Activated naive CD4-positive, alpha-beta T cell treated with anti-CD3 and anti-CD28 coated beads for 36 hours (primary cell): ENCODE data around the gene PPP1R9B. TPM values are rescaled to one million over a fixed set of nuclear protein-coding genes. Genes with fewer than 3 reads are reported as not detected.

Source experiments
- total RNA-seq, 2 experiments: library from RNA; stranded (reverse); gene quantifications; one replicate each; pipeline ENCODE4 v1.2.3, GENCODE V29; 2021

Gene PPP1R9B
- total RNA-seq, 2 experiments from 2014 or later = 67.7 TPM

Other genes starting within 250 kb of the PPP1R9B start
- under 1 TPM; 0.67 to 0.81 TPM for gene DLX4, start 181.5 kb downstream of the PPP1R9B start, total RNA-seq
- gene DLX3, start 155.5 kb downstream of the PPP1R9B start, total RNA-seq = not detected
- 10 to 100 TPM; 17.9 to 19.3 TPM for gene ITGA3, start 94.6 kb downstream of the PPP1R9B start, total RNA-seq
- 10 to 100 TPM; 10.5 to 11.1 TPM for gene PDK2, start 55.3 kb downstream of the PPP1R9B start, total RNA-seq
- gene SAMD14, start 20.5 kb downstream of the PPP1R9B start, total RNA-seq = 1 to 10 TPM; 1.1 to 1.3 TPM
- gene SGCA, start 15.3 kb upstream of the PPP1R9B start, total RNA-seq = under 1 TPM in 1 of 2 experiments, not detected in 1; 0.14 TPM
- 1 to 10 TPM in 1 of 2 experiments, under 1 TPM in 1; 0.95 to 1.7 TPM for gene COL1A1, start 51.0 kb upstream of the PPP1R9B start, total RNA-seq
- gene TMEM92, start 123.8 kb upstream of the PPP1R9B start, total RNA-seq = not detected
- gene XYLT2, start 195.4 kb upstream of the PPP1R9B start, total RNA-seq = 10 to 100 TPM; 21.1 to 21.8 TPM
- gene MRPL27, start 222.5 kb upstream of the PPP1R9B start, total RNA-seq = 10 to 100 TPM; 55.1 to 58.2 TPM
- 10 to 100 TPM; 68.9 to 69.8 TPM for gene EME1, start 222.6 kb upstream of the PPP1R9B start, total RNA-seq
- gene LRRC59, start 246.8 kb upstream of the PPP1R9B start, total RNA-seq = 10 to 100 TPM; 48.1 to 50.1 TPM